Measurements from ENCODE around the gene CTTNBP2.

CTTNBP2 gene

GRCh38 chr7:117819558-117819957 is 53.7 kb downstream of the CTTNBP2 start:
- DNase-seq (ENCODE audit: low read depth in 2 of 2): no peak

- DNase-seq (ENCODE audit: low read depth in 2 of 2): no peak
These were observed 55.0 kb downstream of the CTTNBP2 start for GRCh38 chr7:117818232-117818631.

- DNase-seq (ENCODE audit: low read depth in 2 of 2): no peak
These were observed 56.5 kb downstream of the CTTNBP2 start for GRCh38 chr7:117816727-117817126.

- DNase-seq (ENCODE audit: low read depth in 2 of 2): no peak
These were observed 61.5 kb downstream of the CTTNBP2 start for GRCh38 chr7:117811696-117812095.

- DNase-seq (ENCODE audit: low read depth in 2 of 2): no peak
These were observed 62.4 kb downstream of the CTTNBP2 start for GRCh38 chr7:117810642-117811512.

GRCh38 chr7:117809958-117810357 is 63.3 kb downstream of the CTTNBP2 start:
- DNase-seq (ENCODE audit: low read depth in 2 of 2): no peak

- DNase-seq (ENCODE audit: low read depth in 2 of 2): no peak
These were observed 64.1 kb downstream of the CTTNBP2 start for GRCh38 chr7:117808910-117809705.

- DNase-seq (ENCODE audit: low read depth in 2 of 2): no peak
These were observed 64.9 kb downstream of the CTTNBP2 start for GRCh38 chr7:117808341-117808757.

GRCh38 chr7:117807676-117808075 is 65.6 kb downstream of the CTTNBP2 start:
- no peak for DNase-seq (ENCODE audit: low read depth in 2 of 2)

GRCh38 chr7:117806011-117806410 is 67.2 kb downstream of the CTTNBP2 start:
- DNase-seq (ENCODE audit: low read depth in 2 of 2): no peak

- no peak for DNase-seq (ENCODE audit: low read depth in 2 of 2)
These were observed 68.0 kb downstream of the CTTNBP2 start for GRCh38 chr7:117805241-117805640.

- no peak for DNase-seq (ENCODE audit: low read depth in 2 of 2)
These were observed 69.8 kb downstream of the CTTNBP2 start for GRCh38 chr7:117803476-117803875.

GRCh38 chr7:117802660-117803059 is 70.6 kb downstream of the CTTNBP2 start:
- no peak for DNase-seq (ENCODE audit: low read depth in 2 of 2)

GRCh38 chr7:117800841-117801240 is 72.4 kb downstream of the CTTNBP2 start:
- DNase-seq (ENCODE audit: low read depth in 2 of 2): no peak

GRCh38 chr7:117800406-117800805 is 72.8 kb downstream of the CTTNBP2 start:
- no peak for DNase-seq (ENCODE audit: low read depth in 2 of 2)

- no peak for DNase-seq (ENCODE audit: low read depth in 2 of 2)
These were observed 76.4 kb downstream of the CTTNBP2 start for GRCh38 chr7:117796889-117797288.

GRCh38 chr7:117793976-117794375 is 79.3 kb downstream of the CTTNBP2 start:
- DNase-seq (ENCODE audit: low read depth in 2 of 2): no peak

- DNase-seq (ENCODE audit: low read depth in 2 of 2): no peak
These were observed 79.7 kb downstream of the CTTNBP2 start for GRCh38 chr7:117793521-117793920.

GRCh38 chr7:117791877-117792780 is 81.1 kb downstream of the CTTNBP2 start:
- no peak for DNase-seq (ENCODE audit: low read depth in 2 of 2)

- DNase-seq (ENCODE audit: low read depth in 2 of 2): no peak
These were observed 82.5 kb downstream of the CTTNBP2 start for GRCh38 chr7:117790731-117791130.

GRCh38 chr7:117790251-117790650 is 83.0 kb downstream of the CTTNBP2 start:
- no peak for DNase-seq (ENCODE audit: low read depth in 2 of 2)

- no peak for DNase-seq (ENCODE audit: low read depth in 2 of 2)
These were observed 87.8 kb downstream of the CTTNBP2 start for GRCh38 chr7:117785431-117785830.

Measured in stimulated activated CD8-positive, alpha-beta memory T cell treated with anti-CD3 and anti-CD28 coated beads, Interleukin-15, amount 100 ng/mL, for 4 hours (primary cell).